ENCODE results near the gene HSPG2. TPM values are rescaled to one million over a fixed set of nuclear protein-coding genes. Genes with fewer than 3 reads are reported as not detected.

HSPG2 gene
- total RNA-seq, 1 donor from 2014 or later = 179 TPM

GRCh38 chr1:21820597-21821232 is 116.4 kb downstream of the HSPG2 start:
- peaks cover 4 to 43% of the 10 kb centered on the region in 2 donors for H3K36me3 ChIP-seq
- no peak for TF ChIP-seq CTCF (IDR thresholded peaks at IDR 0.05)
- TF ChIP-seq POLR2AphosphoS5 (IDR thresholded peaks at IDR 0.05; ENCODE audit: insufficient read depth in 1 of 2, low read depth in 1 of 2) = no peak
- TF ChIP-seq POLR2A (IDR thresholded peaks at IDR 0.05) = no peak
- no peaks in the 10 kb centered on the region for H3K4me1 ChIP-seq
- H3K27me3 ChIP-seq = no peaks in the 10 kb centered on the region
- DNase-seq (ENCODE audit: extremely low spot score in 2 of 2) = no peak
- no peak overlapping the region for H3K27ac ChIP-seq
- no peak overlapping the region for H3K4me3 ChIP-seq
- intact Hi-C loops (cut with DNase I) = no loop called here
- no peaks in the 10 kb centered on the region for H3K9me3 ChIP-seq

- intact Hi-C loops (cut with DNase I) = no loop called here
- H3K27ac ChIP-seq = no peak overlapping the region
These were observed 118.5 kb downstream of the HSPG2 start for GRCh38 chr1:21818656-21819055.

GRCh38 chr1:21816602-21817302 is 120.4 kb downstream of the HSPG2 start:
- no peak overlapping the region for H3K27ac ChIP-seq
- H3K9me3 ChIP-seq = no peaks in the 10 kb centered on the region
- H3K27me3 ChIP-seq = no peaks in the 10 kb centered on the region
- peaks cover 7% of the 10 kb centered on the region for H3K4me1 ChIP-seq
- no peak for TF ChIP-seq CTCF (IDR thresholded peaks at IDR 0.05)
- no peak for TF ChIP-seq POLR2A (IDR thresholded peaks at IDR 0.05)
- no peak for TF ChIP-seq POLR2AphosphoS5 (IDR thresholded peaks at IDR 0.05; ENCODE audit: insufficient read depth in 1 of 2, low read depth in 1 of 2)
- intact Hi-C loops (cut with DNase I) = no loop called here
- no peak for DNase-seq (ENCODE audit: extremely low spot score in 2 of 2)
- no peak overlapping the region for H3K4me3 ChIP-seq
- peaks cover 0 to 3% of the 10 kb centered on the region in 2 donors for H3K36me3 ChIP-seq

More at GRCh38 chr1:21818656-21819055, 118.5 kb downstream of the HSPG2 start:
- TF ChIP-seq CTCF (IDR thresholded peaks at IDR 0.05) (no peak), POLR2AphosphoS5 (IDR thresholded peaks at IDR 0.05; ENCODE audit: insufficient read depth in 1 of 2, low read depth in 1 of 2) (no peak), POLR2A (IDR thresholded peaks at IDR 0.05) (no peak)
- no peaks in the 10 kb centered on the region for H3K27me3 ChIP-seq
- H3K9me3 ChIP-seq = no peaks in the 10 kb centered on the region
- no peak for DNase-seq (ENCODE audit: extremely low spot score in 2 of 2)
- peaks cover 7% of the 10 kb centered on the region for H3K4me1 ChIP-seq
- no peak overlapping the region for H3K4me3 ChIP-seq
- peaks cover 4 to 22% of the 10 kb centered on the region in 2 donors for H3K36me3 ChIP-seq

GRCh38 chr1:21815724-21816321 is 121.3 kb downstream of the HSPG2 start:
- Histone ChIP-seq H3K9me3 (no peaks in the 10 kb centered on the region), H3K27me3 (no peaks in the 10 kb centered on the region), H3K36me3 (no peaks in the 10 kb centered on the region), H3K27ac (no peak overlapping the region), H3K4me3 (no peak overlapping the region), H3K4me1 (peaks cover 7% of the 10 kb centered on the region)
- no peak for DNase-seq (ENCODE audit: extremely low spot score in 2 of 2)
- TF ChIP-seq POLR2A (IDR thresholded peaks at IDR 0.05) (no peak), CTCF (IDR thresholded peaks at IDR 0.05) (no peak), POLR2AphosphoS5 (IDR thresholded peaks at IDR 0.05; ENCODE audit: insufficient read depth in 1 of 2, low read depth in 1 of 2) (peak in 1 of 2 donors; percentile 34)
- intact Hi-C loops (cut with DNase I) = no loop called here
